Trophoblast cell (in vitro differentiated cells and primary cell): ENCODE data around the gene BARHL1.

Experiments used
- DNase-seq, 2 donors: peaks; one replicate each; pipeline ENCODE4 v3.0.0-alpha.2; 2016
- H2AFZ ChIP-seq: 2 replicates; pipeline ENCODE4 v1.6.1; 2013; ENCODE audit warnings: low read length, moderate library complexity, mild to moderate bottlenecking; ENCODE audit not compliant: insufficient read depth, poor library complexity
- H2AK5ac ChIP-seq: 2 replicates; pipeline ENCODE4 v1.6.1; 2013; ENCODE audit warnings: mild to moderate bottlenecking, low read length
- H2BK120ac ChIP-seq: 2 replicates; pipeline ENCODE4 v1.6.1; 2013; ENCODE audit warnings: low read length, mild to moderate bottlenecking, moderate library complexity; ENCODE audit not compliant: insufficient read depth, poor library complexity
- H2BK12ac ChIP-seq: 2 replicates; pipeline ENCODE4 v1.6.1; 2013; ENCODE audit warnings: mild to moderate bottlenecking, low read length, moderate library complexity
- H2BK5ac ChIP-seq: 2 replicates; pipeline ENCODE4 v1.6.1; 2013; ENCODE audit warnings: low read length, low read depth, moderate library complexity, mild to moderate bottlenecking; ENCODE audit not compliant: poor library complexity
- H3K14ac ChIP-seq: 2 replicates; pipeline ENCODE4 v1.6.1; 2013; ENCODE audit warnings: mild to moderate bottlenecking, low read length
- H3K18ac ChIP-seq: 2 replicates; pipeline ENCODE4 v1.6.1; 2013; ENCODE audit warnings: mild to moderate bottlenecking, low read length
- H3K23ac ChIP-seq: 2 replicates; pipeline ENCODE4 v1.6.1; 2013; ENCODE audit warnings: low read length
- H3K27ac ChIP-seq: 2 replicates; pipeline ENCODE4 v1.5.1; 2013; ENCODE audit warnings: low read depth, mild to moderate bottlenecking, inconsistent platforms, low read length, moderate library complexity
- H3K27me3 ChIP-seq: 2 replicates; pipeline ENCODE4 v1.6.1; 2013; ENCODE audit warnings: inconsistent platforms, mild to moderate bottlenecking, low read length, moderate library complexity; ENCODE audit not compliant: insufficient read depth
- H3K36me3 ChIP-seq, 2 experiments: 1 replicate in 1 of 2; 2 replicates in 1 of 2; pipeline ENCODE4 v1.6.1; 2013; ENCODE audit warnings: low read length in 2 of 2, mild to moderate bottlenecking in 2 of 2, moderate library complexity in 1 of 2; ENCODE audit not compliant: insufficient read depth in 2 of 2, control insufficient read depth in 1 of 2
- H3K4ac ChIP-seq: 2 replicates; pipeline ENCODE4 v1.6.1; 2013; ENCODE audit warnings: low read depth, mild to moderate bottlenecking, low read length, moderate library complexity
- H3K4me1 ChIP-seq, 2 experiments: 1 replicate in 1 of 2; 2 replicates in 1 of 2; pipeline ENCODE4 v1.6.1; 2013; ENCODE audit warnings: low read length in 2 of 2, mild to moderate bottlenecking in 2 of 2, moderate library complexity in 1 of 2; ENCODE audit not compliant: insufficient read depth in 2 of 2, control insufficient read depth in 1 of 2
- H3K4me2 ChIP-seq: 2 replicates; pipeline ENCODE4 v1.6.1; 2013; ENCODE audit warnings: inconsistent platforms, mild to moderate bottlenecking, low read length, moderate library complexity
- H3K4me3 ChIP-seq: 2 replicates; pipeline ENCODE4 v1.5.1; 2013; ENCODE audit warnings: mild to moderate bottlenecking, low read depth, low read length, inconsistent platforms
- H3K79me1 ChIP-seq: one replicate; pipeline ENCODE4 v1.6.1; 2013; ENCODE audit warnings: low read length
- H3K79me2 ChIP-seq: 2 replicates; pipeline ENCODE4 v1.6.1; 2013; ENCODE audit warnings: low read length, mild to moderate bottlenecking; ENCODE audit not compliant: control insufficient read depth, insufficient read depth, poor library complexity
- H3K9ac ChIP-seq: 2 replicates; pipeline ENCODE4 v1.6.1; 2013; ENCODE audit warnings: mild to moderate bottlenecking, low read length
- H3K9me3 ChIP-seq: 2 replicates; pipeline ENCODE4 v1.6.1; 2013; ENCODE audit warnings: low read depth, mild to moderate bottlenecking, control low read depth, inconsistent platforms, low read length; ENCODE audit not compliant: insufficient read depth
- H4K12ac ChIP-seq: 2 replicates; pipeline ENCODE4 v1.6.1; 2013; ENCODE audit warnings: low read depth, mild to moderate bottlenecking, low read length, moderate library complexity
- H4K8ac ChIP-seq: 2 replicates; pipeline ENCODE4 v1.6.1; 2013; ENCODE audit warnings: low read depth, mild to moderate bottlenecking, low read length, moderate library complexity
- H4K91ac ChIP-seq: one replicate; pipeline ENCODE4 v1.6.1; 2013; ENCODE audit warnings: low read depth, mild to moderate bottlenecking, low read length, moderate library complexity
- WGBS: extraction: QIAGEN DNeasy Blood & Tissue Kit; methylation state at CpG from one replicate; pipeline ENCODE4 v1.1.7; 2013; ENCODE audit warnings: missing lambda C conversion rate; ENCODE audit not compliant: insufficient read length, insufficient coverage; ENCODE audit errors: extremely low coverage; 5-methylcytosine and 5-hydroxymethylcytosine counted together

The BARHL1 gene

GRCh38 chr9:132577119-132577518 is 5.3 kb upstream of the BARHL1 start:
- Histone ChIP-seq H4K91ac (no peak overlapping the region), H3K9me3 (peaks cover 7% of the 10 kb centered on the region), H2AFZ (no peak overlapping the region), H3K9ac (no peak overlapping the region), H2AK5ac (no peak overlapping the region), H3K4me2 (no peak overlapping the region), H2BK5ac (no peak overlapping the region), H3K4me3 (no peak overlapping the region), H3K79me1 (no peaks in the 10 kb centered on the region), H3K23ac (no peak overlapping the region), H3K4ac (no peak overlapping the region), H3K4me1 (no peaks in the 10 kb centered on the region), H4K12ac (no peak overlapping the region), H3K14ac (no peak overlapping the region), H3K36me3 (no peaks in the 10 kb centered on the region), H2BK12ac (no peak overlapping the region), H3K79me2 (no peaks in the 10 kb centered on the region), H3K18ac (no peak overlapping the region), H3K27ac (no peak overlapping the region), H3K27me3 (peaks cover 51% of the 10 kb centered on the region), H2BK120ac (no peak overlapping the region), H4K8ac (no peak overlapping the region)
- DNase-seq = no peak

- Histone ChIP-seq H2AK5ac (no peak overlapping the region), H3K18ac (no peak overlapping the region), H3K9me3 (peaks cover 7% of the 10 kb centered on the region), H3K36me3 (no peaks in the 10 kb centered on the region), H4K12ac (no peak overlapping the region), H3K4me1 (no peaks in the 10 kb centered on the region), H2BK5ac (no peak overlapping the region), H2BK12ac (no peak overlapping the region), H2BK120ac (no peak overlapping the region), H3K79me2 (no peaks in the 10 kb centered on the region), H3K27me3 (peaks cover 62% of the 10 kb centered on the region), H3K79me1 (no peaks in the 10 kb centered on the region), H3K9ac (no peak overlapping the region), H3K14ac (no peak overlapping the region), H3K27ac (no peak overlapping the region), H4K8ac (no peak overlapping the region), H3K23ac (no peak overlapping the region), H3K4me3 (no peak overlapping the region), H3K4ac (no peak overlapping the region), H2AFZ (no peak overlapping the region), H4K91ac (no peak overlapping the region), H3K4me2 (no peak overlapping the region)
- no CpG with 5 or more reads among the region's 7 CpGs for WGBS
- no peak for DNase-seq
These were observed 4.0 kb upstream of the BARHL1 start for GRCh38 chr9:132578367-132578932.

- H3K4me1 ChIP-seq = no peaks in the 10 kb centered on the region
- H4K12ac ChIP-seq = no peak overlapping the region
- no peak overlapping the region for H3K27ac ChIP-seq
- no peak overlapping the region for H3K18ac ChIP-seq
- no peak overlapping the region for H3K4me3 ChIP-seq
- no peak overlapping the region for H3K4ac ChIP-seq
- no peak for DNase-seq
- H3K4me2 ChIP-seq = no peak overlapping the region
- H4K91ac ChIP-seq = no peak overlapping the region
- no peak overlapping the region for H3K14ac ChIP-seq
- H3K79me2 ChIP-seq = no peaks in the 10 kb centered on the region
- no peaks in the 10 kb centered on the region for H3K79me1 ChIP-seq
- no peak overlapping the region for H2BK5ac ChIP-seq
- H3K9ac ChIP-seq = no peak overlapping the region
- no CpG with 5 or more reads among the region's 15 CpGs for WGBS
- H4K8ac ChIP-seq = no peak overlapping the region
- no peak overlapping the region for H2BK12ac ChIP-seq
- H3K27me3 ChIP-seq = peaks cover 70% of the 10 kb centered on the region
- H2AFZ ChIP-seq = no peak overlapping the region
- no peak overlapping the region for H2BK120ac ChIP-seq
- H3K23ac ChIP-seq = no peak overlapping the region
- H3K36me3 ChIP-seq = no peaks in the 10 kb centered on the region
- no peak overlapping the region for H2AK5ac ChIP-seq
- H3K9me3 ChIP-seq = peaks cover 7% of the 10 kb centered on the region
These were observed 3.0 kb upstream of the BARHL1 start for GRCh38 chr9:132579427-132579798.

GRCh38 chr9:132582786-132583583 is 579 bp downstream of the BARHL1 start:
- DNase-seq = no peak
- Histone ChIP-seq H3K4me3 (no peak overlapping the region), H3K23ac (no peak overlapping the region), H3K79me2 (no peaks in the 10 kb centered on the region), H3K27ac (no peak overlapping the region), H2AFZ (no peak overlapping the region), H4K12ac (no peak overlapping the region), H3K36me3 (no peaks in the 10 kb centered on the region), H3K4me2 (no peak overlapping the region), H2BK5ac (no peak overlapping the region), H2BK12ac (no peak overlapping the region), H2AK5ac (no peak overlapping the region), H3K14ac (no peak overlapping the region), H3K9me3 (peaks cover 10% of the 10 kb centered on the region), H2BK120ac (no peak overlapping the region), H3K79me1 (no peaks in the 10 kb centered on the region), H3K27me3 (peaks cover 92% of the 10 kb centered on the region), H3K4me1 (no peaks in the 10 kb centered on the region), H3K9ac (no peak overlapping the region), H4K91ac (no peak overlapping the region), H3K4ac (no peak overlapping the region), H4K8ac (no peak overlapping the region), H3K18ac (no peak overlapping the region)
- no CpG with 5 or more reads among the region's 37 CpGs for WGBS
